GM23338 (cell line): ENCODE results near the gene SYT9. TPM values are rescaled to one million over a fixed set of nuclear protein-coding genes. Genes with fewer than 3 reads are reported as not detected.
"Not testable (repeated sequence)": the region's sequence is repeated elsewhere in the genome, so short reads cannot be mapped to it uniquely, and the experiment has no call there.

Experiments
- ATAC-seq: fragments of 200-7000 bp; cut with Tn5 transposase; 3 replicates; pipeline ENCODE4 v1.9.1; 2020
- DNase-seq: peaks from one replicate; pipeline ENCODE4 v3.0.0-alpha.2; 2015; ENCODE audit warnings: low spot score
- H2AFZ ChIP-seq: fragments of 200-600 bp; sonication (generic); 2 replicates; pipeline ENCODE4 v1.8.0; 2016; ENCODE audit warnings: antibody characterized with exemption, mild to moderate bottlenecking, moderate library complexity
- H3F3A ChIP-seq: fragments of 200-600 bp; sonication (generic); replicated peaks from 2 replicates; pipeline ENCODE4 v1.8.0; 2017; ENCODE audit warnings: antibody characterized with exemption, mixed run types, low read depth
- H3K27ac ChIP-seq: fragments of 200-600 bp; sonication (generic); 2 replicates; pipeline ENCODE4 v1.6.1; 2016; ENCODE audit warnings: low read depth
- H3K27me3 ChIP-seq: fragments of 200-600 bp; sonication (generic); 2 replicates; pipeline ENCODE4 v1.8.0; 2016; ENCODE audit warnings: mild to moderate bottlenecking, mixed run types, moderate library complexity; ENCODE audit not compliant: insufficient read depth
- H3K36me3 ChIP-seq: fragments of 200-600 bp; sonication (generic); 2 replicates; pipeline ENCODE4 v1.8.0; 2016; ENCODE audit warnings: mild to moderate bottlenecking; ENCODE audit not compliant: insufficient read depth
- H3K4me1 ChIP-seq: fragments of 200-600 bp; sonication (generic); 2 replicates; pipeline ENCODE4 v1.8.0; 2016; ENCODE audit warnings: mild to moderate bottlenecking, moderate library complexity; ENCODE audit not compliant: insufficient read depth
- H3K4me2 ChIP-seq: fragments of 200-600 bp; sonication (generic); 2 replicates; pipeline ENCODE4 v1.7.1; 2017; ENCODE audit warnings: mixed run types
- H3K4me3 ChIP-seq: fragments of 200-600 bp; sonication (generic); 2 replicates; pipeline ENCODE4 v1.6.1; 2016; ENCODE audit warnings: mixed run types
- H3K79me2 ChIP-seq: fragments of 200-600 bp; sonication (generic); replicated peaks from 2 replicates; pipeline ENCODE4 v1.8.0; 2017; ENCODE audit warnings: mild to moderate bottlenecking; ENCODE audit not compliant: insufficient read depth
- H3K9me2 ChIP-seq: fragments of 200-600 bp; sonication (generic); 2 replicates; pipeline ENCODE4 v1.8.0; 2017; ENCODE audit not compliant: insufficient read depth
- H4K20me1 ChIP-seq: fragments of 200-600 bp; sonication (generic); replicated peaks from 2 replicates; pipeline ENCODE4 v1.8.0; 2017; ENCODE audit warnings: mild to moderate bottlenecking; ENCODE audit not compliant: insufficient read depth
- H3K27ac Mint-ChIP-seq: 2 replicates; pipeline ENCODE4 v1.8.0; 2020; ENCODE audit warnings: inconsistent platforms, mild to moderate bottlenecking, moderate library complexity, mixed read lengths
- H3K27me3 Mint-ChIP-seq: 3 replicates; pipeline ENCODE4 v1.8.0; 2022; ENCODE audit warnings: low read depth, mild to moderate bottlenecking, moderate library complexity, mixed read lengths, inconsistent platforms; ENCODE audit not compliant: insufficient read depth, poor library complexity
- H3K36me3 Mint-ChIP-seq: 3 replicates; pipeline ENCODE4 v1.8.0; 2021; ENCODE audit warnings: low read depth, mild to moderate bottlenecking, inconsistent platforms, moderate library complexity, mixed read lengths
- H3K4me1 Mint-ChIP-seq: 3 replicates; pipeline ENCODE4 v1.8.0; 2020; ENCODE audit warnings: mild to moderate bottlenecking, inconsistent platforms, mixed read lengths
- H3K4me3 Mint-ChIP-seq: 3 replicates; pipeline ENCODE4 v1.8.0; 2021; ENCODE audit warnings: moderate library complexity, mild to moderate bottlenecking, inconsistent platforms, mixed read lengths
- H3K9me3 Mint-ChIP-seq: 3 replicates; pipeline ENCODE4 v1.8.0; 2020; ENCODE audit warnings: moderate library complexity, mild to moderate bottlenecking, inconsistent platforms, mixed read lengths
- CREB1 ChIP-seq: fragments of 250-450 bp; sonication (Bioruptor Pico); IDR thresholded peaks from 2 replicates; pipeline ENCODE4 v1.5.0; 2020; ENCODE audit warnings: low read depth, mild to moderate bottlenecking, moderate library complexity
- EZH2phosphoT487 ChIP-seq: fragments of 200-600 bp; sonication (generic); IDR thresholded peaks from one replicate; pipeline ENCODE4 v1.8.1; 2018; ENCODE audit warnings: antibody characterized with exemption; ENCODE audit not compliant: unreplicated experiment
- NANOG ChIP-seq: IDR thresholded peaks from 2 replicates; pipeline ENCODE4 v1.6.1; 2016; ENCODE audit warnings: antibody characterized with exemption, borderline replicate concordance
- ZNF114 ChIP-seq: fragments of 250-450 bp; sonication (Bioruptor Pico); IDR thresholded peaks from 2 replicates; pipeline ENCODE4 v1.5.0; 2020; ENCODE audit warnings: mild to moderate bottlenecking, moderate library complexity
- polyA plus RNA-seq: library from polyadenylated mRNA; unstranded; fragments of >200 nt; fragmentation: Nextera tagmentation; extraction: Ambion mirVana; gene quantifications from 2 replicates; pipeline ENCODE4 v1.2.1, GENCODE V29; 2016
- total RNA-seq: library from RNA; depleted of rRNA; stranded (reverse); fragments of >200 nt; shearing (Covaris generic); gene quantifications from 2 replicates; pipeline ENCODE4 v1.2.3, GENCODE V29; 2014
- TF ChIP-seq, protein P1 (sequence below), 2 experiments: fragments of 200-600 bp in 1 of 2; sonication (generic) in 1 of 2; conservative IDR thresholded peaks; 2 replicates each; pipeline versions ENCODE4 v1.5.1 to v1.6.1; 2016 to 2017; ENCODE audit warnings: antibody characterized with exemption in 2 of 2, low read depth in 2 of 2, mild to moderate bottlenecking in 2 of 2, moderate library complexity in 1 of 2
- TF ChIP-seq, protein P2 (sequence below): IDR thresholded peaks from 2 replicates; pipeline ENCODE4 v1.6.1; 2016; ENCODE audit warnings: antibody characterized with exemption

The SYT9 gene
- total and polyA plus RNA-seq, 2 experiments from 2014 or later, result 0.91 to 2.4 TPM

DNA sequence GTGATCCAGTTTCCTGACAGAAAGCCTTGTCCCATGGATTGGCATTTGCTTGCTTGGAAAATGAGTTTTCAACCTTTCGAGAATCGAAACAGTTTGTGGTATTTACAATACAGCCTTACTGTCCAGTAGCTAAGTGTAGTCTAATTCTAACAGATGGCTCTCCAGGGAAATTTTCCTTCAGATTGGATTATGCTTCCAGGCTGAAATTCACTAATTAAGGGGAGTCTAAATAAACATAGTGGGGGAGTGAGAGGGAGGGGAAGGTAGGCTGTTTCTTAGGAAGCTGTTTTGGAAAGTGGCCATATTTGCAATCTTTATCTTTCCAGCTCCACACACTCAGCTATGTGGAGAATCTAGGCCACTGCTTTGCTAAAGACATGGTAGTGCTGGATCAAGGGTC, 81.3 kb downstream of the SYT9 start:
- TF ChIP-seq, protein P1, sequence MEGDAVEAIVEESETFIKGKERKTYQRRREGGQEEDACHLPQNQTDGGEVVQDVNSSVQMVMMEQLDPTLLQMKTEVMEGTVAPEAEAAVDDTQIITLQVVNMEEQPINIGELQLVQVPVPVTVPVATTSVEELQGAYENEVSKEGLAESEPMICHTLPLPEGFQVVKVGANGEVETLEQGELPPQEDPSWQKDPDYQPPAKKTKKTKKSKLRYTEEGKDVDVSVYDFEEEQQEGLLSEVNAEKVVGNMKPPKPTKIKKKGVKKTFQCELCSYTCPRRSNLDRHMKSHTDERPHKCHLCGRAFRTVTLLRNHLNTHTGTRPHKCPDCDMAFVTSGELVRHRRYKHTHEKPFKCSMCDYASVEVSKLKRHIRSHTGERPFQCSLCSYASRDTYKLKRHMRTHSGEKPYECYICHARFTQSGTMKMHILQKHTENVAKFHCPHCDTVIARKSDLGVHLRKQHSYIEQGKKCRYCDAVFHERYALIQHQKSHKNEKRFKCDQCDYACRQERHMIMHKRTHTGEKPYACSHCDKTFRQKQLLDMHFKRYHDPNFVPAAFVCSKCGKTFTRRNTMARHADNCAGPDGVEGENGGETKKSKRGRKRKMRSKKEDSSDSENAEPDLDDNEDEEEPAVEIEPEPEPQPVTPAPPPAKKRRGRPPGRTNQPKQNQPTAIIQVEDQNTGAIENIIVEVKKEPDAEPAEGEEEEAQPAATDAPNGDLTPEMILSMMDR (conservative IDR thresholded peaks at IDR 0.05; ENCODE audit: low read depth in 2 of 2), result no peak
- no peak for TF ChIP-seq NANOG
- no peak for DNase-seq
- Histone ChIP-seq H3K4me3 (no peak overlapping the region), H3K4me1 (peaks cover 10% of the 10 kb centered on the region; the same call in 1 of the 2 replicates), H3K79me2 (no peaks in the 10 kb centered on the region), H4K20me1 (no peaks in the 10 kb centered on the region), H3F3A (no peaks in the 10 kb centered on the region), H3K27me3 (no peaks in the 10 kb centered on the region), H3K9me2 (no peaks in the 10 kb centered on the region), H3K36me3 (no peaks in the 10 kb centered on the region), H3K4me2 (no peak overlapping the region), H3K27ac (no peak overlapping the region), H2AFZ (no peak overlapping the region)
- no peak for ATAC-seq
- peaks cover 4% of the 10 kb centered on the region for H3K27me3 Mint-ChIP-seq
- peaks cover 3% of the 10 kb centered on the region; the same call in 1 of the 3 replicates for H3K9me3 Mint-ChIP-seq
- H3K27ac Mint-ChIP-seq, result no peak overlapping the region
- H3K4me3 Mint-ChIP-seq, result no peak overlapping the region
- no peaks in the 10 kb centered on the region for H3K36me3 Mint-ChIP-seq
- peaks cover 7% of the 10 kb centered on the region; the same call in 2 of the 3 replicates for H3K4me1 Mint-ChIP-seq

DNA sequence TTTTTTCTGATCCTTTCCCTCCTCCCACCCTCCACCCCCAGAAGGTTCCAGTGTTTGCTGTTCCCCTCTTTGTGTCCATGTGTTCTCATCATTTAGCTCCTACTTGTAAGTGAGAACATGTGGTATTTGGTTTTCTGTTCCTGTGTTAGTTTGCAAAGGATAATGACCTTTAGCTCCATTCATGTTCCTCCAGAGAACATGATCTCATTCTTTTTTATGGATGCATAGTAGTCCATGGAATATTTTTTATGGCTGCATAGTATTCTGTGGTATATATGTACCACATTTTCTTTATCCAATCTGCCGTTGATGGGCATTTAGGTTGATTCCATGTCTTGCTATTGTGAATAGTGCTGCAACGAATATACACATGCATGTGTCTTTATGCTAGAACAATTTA, 83.7 kb downstream of the SYT9 start:
- not testable (repeated sequence) for H3K27ac ChIP-seq, H3K36me3 ChIP-seq, H3K9me3 Mint-ChIP-seq, H3K27me3 ChIP-seq, H3F3A ChIP-seq, H3K4me2 ChIP-seq, H3K4me1 ChIP-seq, H3K4me1 Mint-ChIP-seq, H3K27me3 Mint-ChIP-seq, ATAC-seq, H2AFZ ChIP-seq, H3K4me3 Mint-ChIP-seq, DNase-seq, H3K9me2 ChIP-seq, H3K4me3 ChIP-seq, H4K20me1 ChIP-seq, H3K27ac Mint-ChIP-seq, H3K79me2 ChIP-seq, H3K36me3 Mint-ChIP-seq

DNA sequence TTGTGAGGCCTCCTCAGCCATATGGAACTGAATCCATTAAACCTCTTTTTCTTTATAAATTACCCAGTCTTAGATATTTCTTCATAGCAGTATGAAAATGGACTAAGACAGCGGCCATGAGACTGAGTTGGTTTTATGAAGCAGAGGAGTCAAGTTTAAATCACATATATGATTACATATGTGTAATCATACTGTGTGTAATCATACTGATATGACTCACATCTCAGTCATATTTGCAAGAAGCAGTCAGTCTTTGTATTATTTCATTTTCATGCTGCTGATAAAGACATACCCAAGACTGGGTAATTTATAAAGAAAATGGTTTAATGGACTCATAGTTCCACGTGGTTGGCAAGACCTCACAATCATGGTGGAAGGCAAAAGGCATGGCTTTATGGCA, 89.8 kb downstream of the SYT9 start:
- Mint-ChIP-seq H3K27me3 (no peaks in the 10 kb centered on the region), H3K4me3 (no peak overlapping the region), H3K9me3 (no peaks in the 10 kb centered on the region; the same call in 2 of the 3 replicates), H3K4me1 (peaks cover 7% of the 10 kb centered on the region; the same call in 2 of the 3 replicates), H3K36me3 (no peaks in the 10 kb centered on the region), H3K27ac (no peak overlapping the region)
- Histone ChIP-seq H3K36me3 (no peaks in the 10 kb centered on the region), H3K4me3 (no peak overlapping the region), H3K4me1 (peaks cover 4% of the 10 kb centered on the region; the same call in 1 of the 2 replicates), H4K20me1 (no peaks in the 10 kb centered on the region), H3K27ac (no peak overlapping the region), H3K79me2 (no peaks in the 10 kb centered on the region), H3K27me3 (no peaks in the 10 kb centered on the region), H2AFZ (no peak overlapping the region), H3K4me2 (no peak overlapping the region), H3F3A (no peaks in the 10 kb centered on the region), H3K9me2 (no peaks in the 10 kb centered on the region)
- DNase-seq, result no peak
- no peak for ATAC-seq
- TF ChIP-seq EZH2phosphoT487, result no peak
- TF ChIP-seq CREB1 (CRISPR knock-in tag), result no peak
- no peak for TF ChIP-seq ZNF114
- TF ChIP-seq, protein P2, sequence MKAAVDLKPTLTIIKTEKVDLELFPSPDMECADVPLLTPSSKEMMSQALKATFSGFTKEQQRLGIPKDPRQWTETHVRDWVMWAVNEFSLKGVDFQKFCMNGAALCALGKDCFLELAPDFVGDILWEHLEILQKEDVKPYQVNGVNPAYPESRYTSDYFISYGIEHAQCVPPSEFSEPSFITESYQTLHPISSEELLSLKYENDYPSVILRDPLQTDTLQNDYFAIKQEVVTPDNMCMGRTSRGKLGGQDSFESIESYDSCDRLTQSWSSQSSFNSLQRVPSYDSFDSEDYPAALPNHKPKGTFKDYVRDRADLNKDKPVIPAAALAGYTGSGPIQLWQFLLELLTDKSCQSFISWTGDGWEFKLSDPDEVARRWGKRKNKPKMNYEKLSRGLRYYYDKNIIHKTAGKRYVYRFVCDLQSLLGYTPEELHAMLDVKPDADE, result no peak
